MCF 10A (cell line): ENCODE results near the gene G3BP2. TPM values are rescaled to one million over a fixed set of nuclear protein-coding genes. Genes with fewer than 3 reads are reported as not detected.

ENCODE experiments used
- BruUV-seq: library from RNA; stranded (reverse); fragments of 400-500 nt; replicated peaks from 2 replicates; lab custom pipeline; 2021; lab: Mats Ljungman, UMichigan
- CTCF ChIA-PET: fragments of 300-600 bp; sonication (Branson Sonifier 250); formaldehyde crosslinking; extraction: SDS; loops from one replicate; lab custom pipeline; 2021; ENCODE audit warnings: antibody characterized with exemption, inconsistent platforms; lab: Yijun Ruan, JAX
- POLR2A ChIA-PET: fragments of 300-600, 350-650 bp; sonication (Branson Sonifier 250); formaldehyde crosslinking; extraction: SDS; loops from one replicate; lab custom pipeline; 2020; ENCODE audit warnings: antibody characterized with exemption, inconsistent platforms; lab: Yijun Ruan, JAX
- DNase-seq: peaks from one replicate; pipeline ENCODE4 v3.0.0-alpha.2; 2018; ENCODE audit not compliant: unreplicated experiment
- H3K27ac Mint-ChIP-seq: one replicate; pipeline ENCODE4 v1.8.0; 2022; ENCODE audit warnings: mild to moderate bottlenecking, low read depth, mixed read lengths; ENCODE audit not compliant: unreplicated experiment
- H3K27me3 Mint-ChIP-seq: one replicate; pipeline ENCODE4 v1.8.0; 2022; ENCODE audit warnings: mixed read lengths; ENCODE audit not compliant: insufficient read depth, unreplicated experiment
- H3K36me3 Mint-ChIP-seq: one replicate; pipeline ENCODE4 v1.8.0; 2022; ENCODE audit warnings: mild to moderate bottlenecking, moderate library complexity, mixed read lengths; ENCODE audit not compliant: insufficient read depth, unreplicated experiment
- H3K4me1 Mint-ChIP-seq: one replicate; pipeline ENCODE4 v1.8.0; 2022; ENCODE audit warnings: mixed read lengths; ENCODE audit not compliant: insufficient read depth, unreplicated experiment
- H3K4me3 Mint-ChIP-seq: one replicate; pipeline ENCODE4 v1.8.0; 2022; ENCODE audit warnings: mild to moderate bottlenecking, moderate library complexity, mixed read lengths; ENCODE audit not compliant: unreplicated experiment
- H3K9me3 Mint-ChIP-seq: one replicate; pipeline ENCODE4 v1.8.0; 2022; ENCODE audit warnings: mixed read lengths; ENCODE audit not compliant: unreplicated experiment
- CTCF ChIP-seq: fragments of 200-600 bp; IDR thresholded peaks from one replicate; pipeline ENCODE4 v1.8.0; 2022; ENCODE audit warnings: antibody characterized with exemption, mild to moderate bottlenecking; ENCODE audit not compliant: unreplicated experiment
- intact Hi-C: fragments of 100-400 bp; cut with micrococcal nuclease; formaldehyde crosslinking; loops from 2 replicates; pipeline ENCODE4 v1.14.1; 2022
- total RNA-seq: library from RNA; stranded (reverse); gene quantifications from 2 replicates; pipeline ENCODE4 v1.2.3, GENCODE V29; 2022

G3BP2 gene
- total RNA-seq, 1 experiment from 2014 or later = 179 TPM

DNA sequence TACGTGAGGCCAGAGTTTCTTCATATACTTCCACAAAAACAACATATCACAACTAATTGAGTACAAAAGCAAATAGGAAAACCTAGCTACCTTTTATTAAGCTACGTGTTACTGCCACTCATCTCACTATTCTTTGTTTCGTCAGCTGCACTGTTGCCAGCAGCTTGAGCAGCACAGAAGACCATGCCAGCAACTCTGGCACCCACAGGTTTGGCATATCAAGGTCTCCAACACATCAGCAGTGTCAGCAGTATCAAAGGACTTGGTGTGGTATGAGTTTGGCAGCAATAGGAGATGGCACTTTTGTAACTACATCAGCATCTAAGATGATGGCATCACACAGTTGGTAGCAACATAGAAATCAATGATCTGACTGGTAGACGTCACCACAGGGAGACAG lies 73.6 kb downstream of the G3BP2 start:
- BruUV-seq = no TSS peak
- no peak for DNase-seq
- Mint-ChIP-seq H3K9me3 (no peaks in the 10 kb centered on the region), H3K36me3 (no peaks in the 10 kb centered on the region), H3K27me3 (no peaks in the 10 kb centered on the region), H3K4me1 (no peaks in the 10 kb centered on the region), H3K27ac (no peak overlapping the region), H3K4me3 (no peak overlapping the region)
- POLR2A ChIA-PET = no interaction called here
- no peak for TF ChIP-seq CTCF
- intact Hi-C loops = no loop called here
- CTCF ChIA-PET = interaction anchor here (1.5 kb wide), 1 partner anchor 248 kb away, joined by 3 read pairs; no protein-coding TSS in a partner anchor

- peak; percentile 35 for DNase-seq
- POLR2A ChIA-PET = no interaction called here
- intact Hi-C loops = no loop called here
- no peak overlapping the region for H3K27ac Mint-ChIP-seq
- no peak for TF ChIP-seq CTCF
- no peaks in the 10 kb centered on the region for H3K36me3 Mint-ChIP-seq
- no peaks in the 10 kb centered on the region for H3K27me3 Mint-ChIP-seq
- BruUV-seq = no TSS peak
- no peak overlapping the region for H3K4me3 Mint-ChIP-seq
- CTCF ChIA-PET = no interaction called here
- H3K4me1 Mint-ChIP-seq = no peaks in the 10 kb centered on the region
- no peaks in the 10 kb centered on the region for H3K9me3 Mint-ChIP-seq
Observed at GRCh38 chr4:75598390-75598789, 74.8 kb downstream of the G3BP2 start.

GRCh38 chr4:75596061-75596460 lies 77.2 kb downstream of the G3BP2 start:
- H3K36me3 Mint-ChIP-seq = no peaks in the 10 kb centered on the region
- no peak overlapping the region for H3K4me3 Mint-ChIP-seq
- H3K27me3 Mint-ChIP-seq = no peaks in the 10 kb centered on the region
- no peak for DNase-seq
- no TSS peak for BruUV-seq
- ChIA-PET POLR2A (no interaction called here), CTCF (no interaction called here)
- no peak for TF ChIP-seq CTCF
- intact Hi-C loops = no loop called here
- no peak overlapping the region for H3K27ac Mint-ChIP-seq
- H3K4me1 Mint-ChIP-seq = no peaks in the 10 kb centered on the region
- H3K9me3 Mint-ChIP-seq = no peaks in the 10 kb centered on the region

GRCh38 chr4:75593393-75593792 lies 79.8 kb downstream of the G3BP2 start:
- no peak overlapping the region for H3K27ac Mint-ChIP-seq
- intact Hi-C loops = no loop called here
- no peaks in the 10 kb centered on the region for H3K4me1 Mint-ChIP-seq
- no peak overlapping the region for H3K4me3 Mint-ChIP-seq
- no peak for TF ChIP-seq CTCF
- H3K27me3 Mint-ChIP-seq = no peaks in the 10 kb centered on the region
- no TSS peak for BruUV-seq
- DNase-seq = no peak
- no peaks in the 10 kb centered on the region for H3K36me3 Mint-ChIP-seq
- H3K9me3 Mint-ChIP-seq = no peaks in the 10 kb centered on the region
- ChIA-PET POLR2A (interaction anchor here (0.7 kb wide), 1 partner anchor 1380 kb away, joined by 3 read pairs; no protein-coding TSS in a partner anchor), CTCF (interaction anchor here (0.6 kb wide), 1 partner anchor 286 kb away, joined by 4 read pairs; no protein-coding TSS in a partner anchor)

Other genes with a start within 250 kb of the G3BP2 start
- 29.1 and 38.3 TPM in 2 replicates for gene RCHY1, start 159.0 kb downstream of the G3BP2 start, total RNA-seq
- 27.6 and 30.0 TPM in 2 replicates for gene THAP6, start 158.9 kb downstream of the G3BP2 start, total RNA-seq
- gene ODAPH, start 117.3 kb downstream of the G3BP2 start, total RNA-seq = not detected in 2 replicates
- gene CDKL2, start 42.9 kb downstream of the G3BP2 start, total RNA-seq = 0.39 and 0.42 TPM in 2 replicates
- 105 and 108 TPM in 2 replicates for gene USO1, start 51.2 kb upstream of the G3BP2 start, total RNA-seq
- not detected in 2 replicates for gene PPEF2, start 229.0 kb upstream of the G3BP2 start, total RNA-seq